Stimulated activated CD4-positive, alpha-beta T cell treated with anti-CD3 and anti-CD28 coated beads, Interleukin-1b, Interleukin-23, amount 100 ng/mL, for 24 hours (primary cell): ENCODE results near the gene NUP62CL.

Experiments
- DNase-seq, 4 experiments: peaks; one replicate each; pipeline ENCODE4 v3.0.0-alpha.2; 2020; ENCODE audit warnings: low read depth in 4 of 4, low spot score in 1 of 4

The NUP62CL gene

GRCh38 chrX:107153005-107153404 lies 53.2 kb downstream of the NUP62CL start:
- DNase-seq = no peak

- no peak for DNase-seq
Measured at GRCh38 chrX:107146670-107147069, 59.6 kb downstream of the NUP62CL start.

GRCh38 chrX:107135965-107136307 lies 70.3 kb downstream of the NUP62CL start:
- no peak for DNase-seq

- DNase-seq = no peak
Measured at GRCh38 chrX:107135049-107135964, 70.9 kb downstream of the NUP62CL start.

GRCh38 chrX:107123750-107124149 lies 82.5 kb downstream of the NUP62CL start:
- DNase-seq = no peak

- no peak for DNase-seq
Measured at GRCh38 chrX:107119283-107119682, 87.0 kb downstream of the NUP62CL start.

- peak; percentile 24 to 51 (median 39) for DNase-seq
Measured at GRCh38 chrX:107118322-107119147, 87.7 kb downstream of the NUP62CL start, which contains the start of gene RBM41. Gene RBM41 (minus strand): TSS chrX:107118822. CDS start chrX:107118773, 49 bp downstream.

- no peak for DNase-seq
Measured at GRCh38 chrX:107117993-107118321, 88.3 kb downstream of the NUP62CL start.

GRCh38 chrX:107107459-107107858 lies 98.8 kb downstream of the NUP62CL start:
- DNase-seq = no peak

- DNase-seq = no peak
Measured at GRCh38 chrX:107102980-107103379, 103.3 kb downstream of the NUP62CL start.

- DNase-seq = no peak
Measured at GRCh38 chrX:107076158-107076557, 130.1 kb downstream of the NUP62CL start.
